ENCODE data around the gene FMNL1.

FMNL1 gene

DNA sequence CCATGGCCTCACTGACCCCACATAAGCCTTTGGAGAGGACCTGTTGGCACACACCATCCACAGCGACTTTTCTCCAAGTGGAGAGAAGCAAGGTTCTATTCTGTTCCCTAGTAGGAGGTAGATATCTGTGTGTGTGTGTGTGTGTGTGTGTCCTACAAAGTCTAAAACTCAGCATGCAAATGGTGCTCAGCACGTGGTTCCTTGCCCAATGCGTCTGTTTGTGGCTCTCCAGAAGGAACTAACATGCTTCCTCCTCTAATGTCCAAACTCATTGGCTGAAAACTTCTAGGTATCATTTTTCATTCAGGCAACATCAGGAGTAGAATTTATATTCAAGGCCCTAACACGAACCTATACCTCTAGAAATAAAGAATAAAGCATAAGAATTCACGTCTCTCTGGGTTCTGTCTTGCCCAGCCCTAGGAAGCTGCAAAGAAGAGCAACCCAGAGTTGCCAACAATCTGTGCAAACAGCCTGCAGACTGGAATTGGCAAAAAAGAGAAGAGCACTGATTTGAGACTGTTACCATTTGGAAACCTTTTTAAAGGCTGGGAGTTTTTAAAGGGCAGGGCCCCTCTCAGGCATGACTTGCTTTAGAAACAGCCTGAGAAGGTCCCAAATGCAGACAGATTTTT, 69.6 kb downstream of the FMNL1 start:
- TF ChIP-seq, protein P1, sequence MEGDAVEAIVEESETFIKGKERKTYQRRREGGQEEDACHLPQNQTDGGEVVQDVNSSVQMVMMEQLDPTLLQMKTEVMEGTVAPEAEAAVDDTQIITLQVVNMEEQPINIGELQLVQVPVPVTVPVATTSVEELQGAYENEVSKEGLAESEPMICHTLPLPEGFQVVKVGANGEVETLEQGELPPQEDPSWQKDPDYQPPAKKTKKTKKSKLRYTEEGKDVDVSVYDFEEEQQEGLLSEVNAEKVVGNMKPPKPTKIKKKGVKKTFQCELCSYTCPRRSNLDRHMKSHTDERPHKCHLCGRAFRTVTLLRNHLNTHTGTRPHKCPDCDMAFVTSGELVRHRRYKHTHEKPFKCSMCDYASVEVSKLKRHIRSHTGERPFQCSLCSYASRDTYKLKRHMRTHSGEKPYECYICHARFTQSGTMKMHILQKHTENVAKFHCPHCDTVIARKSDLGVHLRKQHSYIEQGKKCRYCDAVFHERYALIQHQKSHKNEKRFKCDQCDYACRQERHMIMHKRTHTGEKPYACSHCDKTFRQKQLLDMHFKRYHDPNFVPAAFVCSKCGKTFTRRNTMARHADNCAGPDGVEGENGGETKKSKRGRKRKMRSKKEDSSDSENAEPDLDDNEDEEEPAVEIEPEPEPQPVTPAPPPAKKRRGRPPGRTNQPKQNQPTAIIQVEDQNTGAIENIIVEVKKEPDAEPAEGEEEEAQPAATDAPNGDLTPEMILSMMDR (IDR thresholded peaks at IDR 0.05; ENCODE audit: borderline replicate concordance, insufficient read depth, low read depth, low read length): no peak
- no peak overlapping the region for H3K4me3 ChIP-seq (ENCODE audit: low read depth, low read length)

DNA sequence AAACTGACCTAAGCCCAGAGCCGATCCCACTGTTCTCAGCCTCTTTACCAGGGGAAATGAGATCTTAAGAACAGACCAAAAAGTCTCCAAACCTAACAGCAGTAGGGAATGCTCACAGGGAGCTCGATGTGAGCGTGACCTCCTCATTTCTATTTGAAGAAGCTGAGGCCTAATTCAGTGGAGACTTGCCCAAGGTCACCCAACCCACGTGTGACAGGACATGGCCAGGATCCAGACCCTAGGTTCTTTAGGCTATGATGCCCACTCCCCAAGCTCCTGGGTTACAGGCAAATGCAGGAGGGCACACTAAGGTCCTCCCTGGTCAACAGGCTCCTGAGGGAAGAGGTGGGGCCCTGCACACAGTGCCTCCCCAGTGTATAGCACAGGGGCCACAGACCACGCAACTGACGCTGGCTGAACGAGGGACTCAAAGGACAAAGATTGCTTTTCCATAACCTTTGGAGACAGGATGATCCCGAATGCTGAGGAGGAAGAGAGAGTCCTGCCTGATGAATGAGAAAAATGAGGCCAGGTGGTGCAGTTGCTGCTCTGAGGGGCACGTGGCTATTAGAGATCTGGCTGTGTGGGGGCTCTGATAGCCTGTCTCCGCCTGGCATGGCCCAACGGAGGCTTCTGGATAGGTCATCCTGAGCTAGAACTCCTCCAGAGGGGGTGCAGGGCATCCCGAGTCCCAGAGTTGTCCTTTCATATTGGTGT, 71.2 kb downstream of the FMNL1 start:
- TF ChIP-seq, protein P1 (IDR thresholded peaks at IDR 0.05; ENCODE audit: borderline replicate concordance, insufficient read depth, low read depth, low read length): no peak

DNA sequence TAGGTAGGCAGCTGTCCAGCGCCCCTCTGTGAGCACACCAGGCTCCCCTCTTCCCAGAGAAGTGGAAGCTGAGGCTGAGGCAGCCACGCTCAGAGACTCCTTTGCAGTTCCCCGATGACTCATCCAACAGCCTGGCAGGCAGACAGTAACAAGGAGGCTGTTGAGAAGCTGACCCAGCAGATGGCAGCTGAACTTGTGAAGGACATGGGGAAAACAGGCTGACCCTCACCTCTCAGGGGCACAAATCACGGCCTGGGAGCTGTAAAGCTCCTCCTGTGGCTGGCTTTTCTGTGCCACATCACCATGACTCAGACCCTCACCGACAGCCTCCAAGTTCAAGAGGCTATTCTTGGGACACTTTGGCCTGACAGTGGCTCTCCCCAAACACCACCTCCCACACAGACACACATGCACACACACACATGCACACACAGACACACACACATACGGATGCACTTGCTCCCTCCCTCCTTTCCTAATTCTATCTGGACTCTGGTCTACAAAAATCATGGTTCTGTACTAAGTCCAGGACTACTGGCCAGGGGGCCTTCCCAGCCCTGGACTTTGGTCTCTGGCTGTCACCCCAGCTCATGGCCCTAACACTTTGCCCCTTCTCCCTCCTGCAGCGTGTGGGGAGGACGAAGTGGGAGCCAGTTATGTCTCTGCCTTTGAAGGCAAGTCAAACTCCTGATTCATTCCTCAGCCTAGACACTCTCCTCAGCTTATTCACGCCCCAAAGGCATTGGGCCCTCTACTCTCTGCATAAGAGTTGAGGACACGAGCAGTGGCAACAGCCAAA, 71.9 kb downstream of the FMNL1 start:
- TF ChIP-seq, protein P1 (IDR thresholded peaks at IDR 0.05; ENCODE audit: borderline replicate concordance, insufficient read depth, low read depth, low read length): no peak
- no peak overlapping the region for H3K4me3 ChIP-seq (ENCODE audit: low read depth, low read length)

More for the DNA sequence above, 71.2 kb downstream of the FMNL1 start:
- no peak overlapping the region for H3K4me3 ChIP-seq (ENCODE audit: low read depth, low read length)

DNA sequence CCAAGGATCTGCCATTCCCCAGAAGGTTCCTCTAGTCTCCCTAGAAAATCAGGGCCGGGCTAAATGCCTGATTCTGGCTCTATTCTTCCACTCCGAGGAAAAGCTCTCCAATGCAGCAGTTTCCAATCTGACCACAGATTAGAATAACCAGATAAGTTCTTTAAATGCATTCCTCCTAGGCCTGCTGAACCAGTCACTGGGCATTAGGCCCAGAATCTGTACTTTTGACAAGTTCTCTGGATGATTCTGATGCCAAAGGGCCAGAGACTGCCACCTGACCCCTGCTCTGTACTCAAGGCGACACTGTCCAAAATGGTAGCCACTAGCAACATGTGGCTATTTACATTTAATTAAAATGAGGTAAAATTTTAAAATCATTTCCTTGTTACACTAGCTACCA, 72.8 kb downstream of the FMNL1 start:
- TF ChIP-seq, protein P1 (IDR thresholded peaks at IDR 0.05; ENCODE audit: borderline replicate concordance, insufficient read depth, low read depth, low read length): no peak

DNA sequence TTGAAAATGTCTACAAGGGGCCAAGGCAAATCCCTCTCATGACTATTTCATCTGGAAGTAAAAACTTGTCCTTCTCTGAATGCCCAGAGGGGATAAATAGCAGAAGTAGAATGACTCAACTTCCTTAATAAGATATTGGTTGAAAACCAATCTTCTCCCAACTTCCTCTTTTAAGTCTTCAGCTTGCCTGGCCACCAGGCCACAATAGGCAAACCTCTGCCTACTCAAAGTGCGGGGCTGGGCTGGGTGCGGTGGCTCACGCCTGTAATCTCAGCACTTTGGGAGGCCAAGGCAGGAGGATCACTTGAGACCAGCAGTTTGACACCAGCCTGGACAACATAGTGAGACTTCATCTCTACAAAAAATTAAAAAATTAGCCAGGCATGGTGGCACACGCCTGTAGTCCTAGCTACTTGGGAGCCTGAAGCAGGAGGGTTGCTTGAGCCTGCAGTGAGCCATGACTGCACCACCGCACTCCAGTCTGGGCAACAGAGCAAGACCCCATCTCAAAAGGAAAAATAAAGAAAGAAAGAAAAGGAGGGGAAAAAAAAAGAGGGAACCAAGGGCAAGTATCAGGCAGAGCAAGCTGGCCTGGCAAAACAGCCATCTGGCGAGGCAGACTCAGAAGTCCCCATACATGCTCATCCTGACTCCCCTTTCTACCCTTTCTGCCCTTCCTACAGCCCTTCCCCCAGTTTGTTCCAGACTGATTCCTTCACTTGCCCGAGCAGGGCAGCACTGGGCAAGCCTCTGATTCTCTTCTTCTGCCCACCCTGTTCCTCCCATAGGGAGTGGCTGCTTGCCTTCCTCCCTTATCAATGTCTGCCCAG, 74.5 kb downstream of the FMNL1 start:
- no peak overlapping the region for H3K4me3 ChIP-seq (ENCODE audit: low read depth, low read length)
- TF ChIP-seq, protein P1 (IDR thresholded peaks at IDR 0.05; ENCODE audit: borderline replicate concordance, insufficient read depth, low read depth, low read length): no peak

More for the DNA sequence above, 72.8 kb downstream of the FMNL1 start:
- H3K4me3 ChIP-seq (ENCODE audit: low read depth, low read length): no peak overlapping the region

DNA sequence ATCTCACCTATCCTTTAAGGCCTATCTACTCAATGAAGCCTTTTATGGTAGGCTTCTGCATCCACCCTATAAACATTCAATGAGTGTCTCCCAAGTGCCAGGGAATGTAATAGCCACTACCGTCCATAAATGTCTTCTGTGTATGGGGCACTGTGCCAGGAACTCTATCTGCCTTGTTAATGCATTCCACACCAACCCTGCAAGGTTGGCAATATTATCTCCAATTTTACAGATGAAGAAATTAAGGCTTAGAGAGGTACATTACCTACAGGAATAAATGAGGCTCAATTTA, 75.1 kb downstream of the FMNL1 start:
- TF ChIP-seq, protein P1 (IDR thresholded peaks at IDR 0.05; ENCODE audit: borderline replicate concordance, insufficient read depth, low read depth, low read length): no peak
- no peak overlapping the region for H3K4me3 ChIP-seq (ENCODE audit: low read depth, low read length)
